HUES48 (cell line): ENCODE results near the gene MTSS2.
"Not testable (repeated sequence)": the region's sequence is repeated elsewhere in the genome, so short reads cannot be mapped to it uniquely, and the experiment has no call there.

Experiments used
- H3K27ac ChIP-seq: one replicate; pipeline ENCODE4 v1.7.0; 2013; ENCODE audit warnings: low read depth, low read length, inconsistent platforms
- H3K27me3 ChIP-seq: 2 replicates; pipeline ENCODE4 v1.6.1; 2013; ENCODE audit warnings: mild to moderate bottlenecking, low read length; ENCODE audit not compliant: control insufficient read depth, insufficient read depth
- H3K36me3 ChIP-seq: 2 replicates; pipeline ENCODE4 v1.6.1; 2013; ENCODE audit warnings: low read length; ENCODE audit not compliant: control insufficient read depth, insufficient read depth
- H3K4me1 ChIP-seq: 2 replicates; pipeline ENCODE4 v1.6.1; 2013; ENCODE audit warnings: mild to moderate bottlenecking, low read length; ENCODE audit not compliant: control insufficient read depth, insufficient read depth
- H3K4me3 ChIP-seq: 2 replicates; pipeline ENCODE4 v1.5.1; 2013; ENCODE audit warnings: mild to moderate bottlenecking, low read depth, low read length
- H3K9ac ChIP-seq: 2 replicates; pipeline ENCODE4 v1.6.1; 2013; ENCODE audit warnings: mild to moderate bottlenecking, low read depth, low read length, moderate library complexity
- H3K9me3 ChIP-seq: 2 replicates; pipeline ENCODE4 v1.6.1; 2013; ENCODE audit warnings: low read length; ENCODE audit not compliant: control insufficient read depth, insufficient read depth

Gene MTSS2

DNA sequence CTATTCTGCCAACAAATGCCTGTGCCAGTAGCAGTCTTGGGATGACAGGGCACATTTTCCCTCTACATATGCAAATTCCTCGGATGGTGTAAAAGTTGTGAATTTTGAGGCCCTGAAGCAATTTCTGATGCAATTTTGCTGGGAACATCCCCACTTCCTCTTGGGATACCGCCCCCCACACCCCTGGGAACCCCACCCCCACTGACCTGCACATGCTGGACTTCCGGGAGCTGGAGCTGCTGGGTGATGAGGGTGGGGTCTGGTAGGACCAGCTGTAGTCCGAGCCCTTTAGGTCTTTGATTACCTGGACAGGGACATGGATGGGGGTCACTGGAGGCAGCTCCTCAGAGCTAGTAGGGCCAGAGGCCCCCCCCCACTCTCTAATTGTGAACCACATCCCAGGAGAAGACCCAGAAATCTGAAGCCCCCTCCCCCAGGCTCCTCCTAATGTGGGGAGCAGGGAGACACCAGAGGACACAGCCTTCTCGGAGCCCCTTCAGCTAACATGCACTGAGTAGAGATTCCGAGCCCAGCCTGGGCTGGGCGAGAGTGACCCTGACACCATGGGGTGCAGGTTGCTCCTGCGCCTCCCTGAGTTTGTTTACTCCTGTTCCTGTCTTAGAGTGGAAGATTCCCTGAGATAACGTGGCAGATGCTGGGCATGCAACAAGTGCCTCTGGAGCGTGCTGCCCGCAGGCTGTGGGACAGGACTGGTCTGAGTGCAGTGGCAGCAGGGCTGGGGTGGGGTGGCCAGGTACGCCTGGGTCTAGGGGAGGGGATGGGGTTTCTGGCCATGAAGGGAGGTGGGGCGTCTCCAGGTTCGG, 9.0 kb downstream of the MTSS2 start:
- 0 out of 2 replicates have a peak, but pooled peaks cover 4% of the 10 kb centered on the region for H3K4me1 ChIP-seq
- H3K4me3 ChIP-seq: no peak overlapping the region
- no peak overlapping the region for H3K9ac ChIP-seq
- H3K9me3 ChIP-seq: no peaks in the 10 kb centered on the region
- H3K36me3 ChIP-seq: peaks cover 44% of the 10 kb centered on the region
- no peaks in the 10 kb centered on the region for H3K27me3 ChIP-seq
- H3K27ac ChIP-seq: no peak overlapping the region

DNA sequence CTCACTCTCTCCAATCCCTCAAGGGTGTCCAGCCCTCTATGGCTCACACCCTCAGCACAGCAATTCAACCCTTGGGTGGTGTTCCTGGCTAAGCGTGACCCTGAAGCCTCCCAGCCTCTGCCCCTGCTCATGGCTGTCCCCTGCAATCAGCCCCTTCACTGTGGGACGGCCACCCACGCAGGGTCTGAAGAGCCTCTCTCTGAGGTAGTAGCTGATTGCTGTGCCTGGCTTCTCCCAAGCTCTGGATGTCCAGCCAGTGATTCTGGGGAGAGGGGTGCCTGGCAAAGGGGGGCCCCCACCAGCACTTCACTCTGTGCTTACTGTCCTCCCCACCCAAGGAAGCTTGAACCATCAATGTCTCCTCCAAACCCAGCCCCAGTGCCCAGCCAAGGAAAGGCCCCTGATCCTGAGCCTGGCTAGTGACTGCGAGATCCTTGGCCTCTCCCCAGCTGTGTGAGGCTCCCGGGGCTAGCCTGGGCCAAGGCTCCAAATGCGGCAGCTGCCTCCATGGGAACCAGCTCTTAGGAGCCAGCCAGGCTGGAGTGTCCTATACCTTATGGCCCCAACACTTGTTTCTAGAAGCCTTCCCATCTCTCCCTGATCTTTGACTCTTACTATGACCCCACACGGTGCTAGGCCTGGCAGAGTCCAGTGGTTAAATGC, 9.9 kb downstream of the MTSS2 start:
- 0 out of 2 replicates have a peak, but pooled peaks cover 4% of the 10 kb centered on the region for H3K4me1 ChIP-seq
- H3K9ac ChIP-seq: no peak overlapping the region
- peaks cover 52% of the 10 kb centered on the region for H3K36me3 ChIP-seq
- H3K27ac ChIP-seq: no peak overlapping the region
- no peak overlapping the region for H3K4me3 ChIP-seq
- H3K27me3 ChIP-seq: no peaks in the 10 kb centered on the region
- no peaks in the 10 kb centered on the region for H3K9me3 ChIP-seq

- no peaks in the 10 kb centered on the region for H3K27me3 ChIP-seq
- H3K4me3 ChIP-seq: no peak overlapping the region
- H3K9me3 ChIP-seq: no peaks in the 10 kb centered on the region
- no peaks in the 10 kb centered on the region for H3K4me1 ChIP-seq
- no peak overlapping the region for H3K27ac ChIP-seq
- peaks cover 58% of the 10 kb centered on the region for H3K36me3 ChIP-seq
- no peak overlapping the region for H3K9ac ChIP-seq
These were observed 11.4 kb downstream of the MTSS2 start for GRCh38 chr16:70674221-70675014.

GRCh38 chr16:70670938-70671337, 14.9 kb downstream of the MTSS2 start:
- H3K9me3 ChIP-seq: not testable (repeated sequence)

DNA sequence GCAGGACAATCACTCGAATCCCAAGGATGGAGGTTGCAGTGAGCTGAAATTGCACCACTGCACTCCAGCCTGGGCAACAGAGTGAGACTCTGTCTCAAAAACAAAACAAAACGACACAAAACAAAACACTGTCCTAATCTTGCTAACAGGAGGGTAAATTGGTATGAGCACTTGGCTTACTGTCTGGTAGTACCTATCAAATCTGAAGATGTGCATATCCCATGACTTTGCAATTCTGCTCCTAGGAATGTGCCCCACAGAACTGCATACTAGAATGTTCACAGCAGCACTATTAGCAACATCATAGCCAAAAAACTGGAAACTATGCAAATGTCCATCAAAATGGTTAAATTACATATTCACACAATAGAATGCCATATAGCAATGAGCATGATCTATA, 15.7 kb downstream of the MTSS2 start:
- Histone ChIP-seq H3K36me3 (peaks cover 54% of the 10 kb centered on the region), H3K4me1 (no peaks in the 10 kb centered on the region), H3K27ac (no peak overlapping the region), H3K9ac (no peak overlapping the region), H3K4me3 (no peak overlapping the region), H3K27me3 (no peaks in the 10 kb centered on the region), H3K9me3 (no peaks in the 10 kb centered on the region)

More at GRCh38 chr16:70670938-70671337, 14.9 kb downstream of the MTSS2 start:
- H3K4me3 ChIP-seq, H3K27me3 ChIP-seq, H3K9ac ChIP-seq, H3K27ac ChIP-seq, H3K4me1 ChIP-seq: not testable (repeated sequence)
- peaks cover 51% of the 10 kb centered on the region for H3K36me3 ChIP-seq

GRCh38 chr16:70665806-70666735, 19.8 kb downstream of the MTSS2 start:
- Histone ChIP-seq H3K27me3 (no peaks in the 10 kb centered on the region), H3K27ac (no peak overlapping the region), H3K9me3 (no peaks in the 10 kb centered on the region), H3K4me3 (no peak overlapping the region), H3K36me3 (peaks cover 35% of the 10 kb centered on the region), H3K4me1 (no peaks in the 10 kb centered on the region), H3K9ac (no peak overlapping the region)

- no peak overlapping the region for H3K9ac ChIP-seq
- no peak overlapping the region for H3K4me3 ChIP-seq
- H3K36me3 ChIP-seq: peaks cover 31% of the 10 kb centered on the region
- H3K27me3 ChIP-seq: no peaks in the 10 kb centered on the region
- H3K9me3 ChIP-seq: no peaks in the 10 kb centered on the region
- no peak overlapping the region for H3K27ac ChIP-seq
- H3K4me1 ChIP-seq: peaks cover 3% of the 10 kb centered on the region; the same call in 1 of the 2 replicates
These were observed 20.6 kb downstream of the MTSS2 start for GRCh38 chr16:70665113-70665694.

DNA sequence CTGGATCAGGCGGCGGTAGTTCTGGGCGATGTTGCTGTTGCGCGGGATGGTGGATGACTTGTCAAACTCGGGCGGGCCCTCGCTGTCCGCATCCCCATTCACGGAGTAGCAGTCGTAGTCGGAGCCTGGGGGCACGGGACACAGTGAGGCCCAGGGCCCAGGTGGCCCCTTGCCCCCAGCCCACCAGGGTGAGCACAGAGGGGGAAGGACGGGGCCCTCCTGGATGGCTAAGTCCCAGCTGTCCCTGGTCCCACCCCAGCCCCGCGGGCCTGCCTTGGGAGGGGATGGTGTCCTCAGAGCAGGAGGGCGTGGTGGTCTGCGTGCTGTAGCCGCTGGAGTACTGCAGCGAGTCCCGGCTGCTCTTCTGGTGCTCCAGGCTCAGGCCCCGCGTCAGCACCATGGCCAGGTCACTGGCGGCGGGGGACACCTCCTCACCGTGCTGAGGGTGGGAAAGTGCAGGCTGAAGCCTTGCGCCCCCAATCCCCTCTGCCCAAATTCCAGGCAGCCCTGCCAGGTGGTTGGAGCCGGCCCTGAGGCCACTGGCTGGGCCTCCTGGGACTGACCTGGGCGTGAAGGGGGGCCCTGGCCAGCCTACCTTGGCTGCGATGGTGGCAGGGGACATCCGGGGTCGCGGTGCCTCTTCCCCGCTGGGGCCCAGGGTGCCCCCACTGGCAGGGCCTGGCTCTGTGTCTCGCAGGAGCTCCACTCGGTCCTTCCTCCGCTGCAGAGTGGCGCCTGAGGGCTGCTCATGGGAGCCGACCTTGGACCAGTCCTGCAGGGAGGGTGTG, 21.3 kb downstream of the MTSS2 start:
- Histone ChIP-seq H3K4me3 (no peak overlapping the region), H3K4me1 (peaks cover 4% of the 10 kb centered on the region; the same call in 1 of the 2 replicates), H3K9ac (no peak overlapping the region), H3K36me3 (peaks cover 28% of the 10 kb centered on the region), H3K27ac (no peak overlapping the region), H3K27me3 (no peaks in the 10 kb centered on the region), H3K9me3 (no peaks in the 10 kb centered on the region)

- no peak overlapping the region for H3K4me3 ChIP-seq
- H3K4me1 ChIP-seq: peaks cover 4% of the 10 kb centered on the region; the same call in 1 of the 2 replicates
- H3K27ac ChIP-seq: no peak overlapping the region
- no peak overlapping the region for H3K9ac ChIP-seq
- peaks cover 28% of the 10 kb centered on the region for H3K36me3 ChIP-seq
- H3K9me3 ChIP-seq: no peaks in the 10 kb centered on the region
- no peaks in the 10 kb centered on the region for H3K27me3 ChIP-seq
These were observed 22.1 kb downstream of the MTSS2 start for GRCh38 chr16:70663524-70664324.
